Esophagus mucosa (tissue), 1 donor: ENCODE results near the gene ABCA4. TPM values are rescaled to one million over a fixed set of nuclear protein-coding genes. Genes with fewer than 3 reads are reported as not detected.

Experiments used
- ATAC-seq: fragments of 200-7000 bp; cut with Tn5 transposase; one replicate; pipeline ENCODE4 v1.9.1; 2020
- total RNA-seq: library from RNA; stranded (reverse); gene quantifications from one replicate; pipeline ENCODE4 v1.2.4, GENCODE V29; 2023
- donor health status: DM: yes; HTN: yes; CAD: no.

ABCA4 gene
- total RNA-seq, 1 donor from 2014 or later: 0.08 TPM

DNA sequence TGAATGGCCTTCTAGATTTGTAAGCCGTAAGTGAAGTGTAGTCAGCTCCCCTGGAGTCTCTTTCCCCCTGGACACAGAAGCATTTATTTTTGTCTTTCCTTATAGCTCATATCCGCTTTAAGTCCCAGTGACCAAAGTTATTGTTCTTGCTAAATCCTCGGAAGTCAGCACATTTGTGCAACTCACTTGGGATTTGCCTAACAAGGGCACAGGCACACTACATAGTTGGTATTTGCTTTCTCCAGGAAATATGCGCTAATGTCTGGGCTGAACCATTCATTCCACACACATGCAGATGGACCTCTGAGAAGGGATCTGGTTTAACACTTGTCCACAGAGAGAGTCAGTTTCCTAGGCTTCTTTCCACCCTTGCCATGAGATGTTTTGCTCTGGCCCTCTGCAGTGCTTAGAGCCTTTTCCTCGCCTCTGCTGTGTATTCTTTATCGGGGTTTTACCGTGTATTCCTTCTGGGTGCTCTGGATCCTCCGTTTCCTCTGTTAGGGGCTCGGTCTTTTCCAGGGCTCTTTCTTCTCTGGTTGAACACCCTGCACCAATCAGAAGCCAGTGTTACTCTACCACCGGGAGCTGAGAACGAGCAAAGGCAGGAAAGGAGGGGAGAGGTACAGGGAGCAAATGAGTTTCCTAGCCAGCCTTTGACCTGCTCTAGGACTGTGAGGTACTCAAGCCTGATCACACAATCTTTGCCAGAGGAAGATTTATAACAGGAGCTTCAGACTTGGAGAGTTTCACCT lies 72.4 kb downstream of the ABCA4 start:
- ATAC-seq: peak; percentile 16

DNA sequence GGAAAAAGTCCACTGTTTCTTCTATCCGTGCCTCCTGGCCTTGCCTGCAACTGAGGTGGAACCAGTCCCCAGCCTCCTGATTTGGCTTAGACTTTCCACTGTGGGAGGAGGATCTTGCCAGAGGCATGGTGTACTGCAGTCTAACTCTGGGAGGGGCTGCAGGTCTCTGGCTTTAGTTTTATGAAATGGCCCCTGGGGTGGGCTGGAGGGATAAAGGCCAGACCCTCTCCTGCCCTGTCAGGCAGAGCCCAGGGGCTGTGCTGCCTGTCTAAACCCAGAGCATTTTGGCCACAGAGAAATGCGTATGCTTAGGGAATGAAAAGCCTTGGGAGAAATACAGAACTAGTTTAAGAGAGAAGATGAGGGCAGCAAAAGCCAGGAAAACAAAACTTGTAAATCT lies 73.0 kb downstream of the ABCA4 start:
- no peak for ATAC-seq

DNA sequence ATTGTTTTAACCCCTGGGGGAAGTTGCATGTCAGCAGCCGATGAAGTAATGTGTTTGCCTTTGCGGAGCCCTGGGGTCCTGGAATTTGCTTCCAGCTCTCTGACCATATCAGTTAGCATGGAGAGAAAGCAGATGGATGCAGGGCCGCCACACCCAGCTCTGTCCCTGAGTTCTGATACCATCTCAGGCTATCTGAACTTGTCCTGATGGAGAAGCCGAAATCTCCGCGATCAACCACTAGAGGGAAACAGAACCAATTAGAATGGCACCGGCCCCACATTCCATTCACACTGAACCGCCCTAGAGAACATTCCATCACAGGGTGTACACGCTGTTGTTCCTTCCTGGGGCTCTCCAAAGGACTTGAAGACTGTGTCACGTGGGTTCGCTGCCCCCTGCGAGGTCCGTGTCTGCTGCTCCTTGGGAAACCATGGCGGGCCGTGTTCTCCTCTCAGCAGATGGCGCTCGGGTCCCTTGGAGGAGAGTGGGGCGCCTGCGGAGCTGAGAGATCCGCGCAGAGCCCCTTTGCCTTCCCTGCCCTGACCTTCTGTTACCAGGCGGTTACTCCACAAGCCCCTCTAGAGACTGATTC lies 75.4 kb downstream of the ABCA4 start:
- ATAC-seq: peak; percentile 96

DNA sequence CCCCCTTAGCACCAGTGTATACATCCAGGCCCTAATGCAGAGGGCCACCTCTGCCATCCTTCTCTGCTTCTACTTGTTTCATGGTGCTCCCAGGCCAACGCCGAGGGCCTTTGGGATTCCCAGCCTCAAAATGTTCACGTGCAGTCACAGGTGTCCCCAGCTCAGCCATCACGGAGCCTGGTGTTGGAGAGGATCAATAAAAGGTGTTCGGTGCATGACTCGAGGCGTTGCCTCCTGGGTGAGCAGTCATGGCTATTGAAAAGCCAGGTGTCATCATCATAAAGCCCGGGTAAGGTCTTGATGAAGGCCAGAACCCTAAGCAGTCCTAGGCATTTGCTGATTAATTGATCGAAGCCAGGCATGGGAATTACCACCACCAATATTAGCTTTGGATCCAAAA lies 76.1 kb downstream of the ABCA4 start:
- ATAC-seq: no peak

DNA sequence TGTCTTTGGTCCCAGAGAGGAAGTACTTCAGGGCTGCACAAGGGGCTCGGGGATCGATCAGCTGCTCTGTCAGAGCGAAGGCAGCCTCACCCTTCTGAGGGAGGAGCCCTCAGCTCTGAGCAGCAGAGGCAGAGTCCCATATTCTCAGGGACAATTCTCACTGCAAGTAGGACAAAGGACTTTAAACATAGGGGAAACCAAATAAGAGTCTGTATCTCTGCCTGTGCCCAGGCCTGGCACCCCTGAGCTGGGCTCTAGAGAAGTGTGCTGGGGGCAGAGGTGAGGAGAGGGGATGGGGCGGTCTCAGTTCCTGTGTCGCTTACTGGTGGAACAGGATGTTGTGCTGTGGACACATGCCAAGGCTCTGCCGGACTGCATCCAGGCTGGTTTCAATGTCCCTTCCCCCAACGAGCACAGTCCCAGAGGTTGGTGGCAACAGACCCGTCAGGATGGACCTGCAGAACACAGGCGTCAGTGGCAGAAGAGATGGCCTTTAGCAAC lies 76.6 kb downstream of the ABCA4 start:
- ATAC-seq: peak; percentile 16

DNA sequence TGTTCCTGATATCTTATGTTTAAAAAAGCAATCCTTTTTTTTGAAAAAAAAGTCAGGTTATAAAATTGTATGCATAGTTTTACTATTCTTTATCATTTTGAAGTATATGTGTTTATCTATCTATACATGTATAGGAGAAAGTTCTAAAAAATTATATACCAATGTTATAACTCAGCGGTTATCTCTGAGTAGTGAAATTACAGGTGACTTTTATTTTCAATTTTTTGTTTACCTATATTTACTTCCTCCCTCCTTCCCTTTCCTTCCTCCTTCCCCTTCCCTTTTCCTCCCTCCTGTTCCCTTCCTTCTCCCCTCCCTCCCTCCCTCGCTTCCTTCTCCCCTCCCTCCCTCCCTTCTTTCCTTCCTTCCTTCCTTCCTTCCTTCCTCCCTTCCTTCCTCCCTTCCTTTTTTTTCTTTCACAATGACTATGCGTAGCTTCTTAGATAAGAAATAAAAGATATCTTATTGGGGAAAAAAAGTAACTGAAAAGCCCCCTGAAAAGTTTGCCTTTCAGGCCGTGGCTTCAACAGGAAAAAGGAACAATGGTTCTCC lies 77.1 kb downstream of the ABCA4 start:
- ATAC-seq: no peak

DNA sequence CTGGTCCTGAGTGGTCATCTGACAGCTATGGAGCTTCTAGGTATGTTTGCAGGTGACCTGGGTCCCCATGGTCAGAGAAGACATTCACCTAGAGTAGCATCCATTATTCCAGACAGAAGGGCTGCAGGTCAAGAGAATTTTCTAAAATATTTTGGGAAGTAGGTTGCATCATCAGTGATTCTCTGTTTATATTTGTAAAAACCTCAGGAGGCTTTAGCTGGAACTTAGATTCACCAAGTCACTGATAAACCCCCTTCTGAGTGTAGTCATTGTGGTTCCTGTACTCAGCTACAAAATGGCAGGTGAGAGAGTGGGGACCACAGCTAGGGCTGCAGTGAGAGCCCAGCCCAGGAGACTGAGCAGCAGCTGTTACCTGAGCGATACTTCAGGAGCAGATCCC lies 78.6 kb downstream of the ABCA4 start:
- ATAC-seq: no peak

DNA sequence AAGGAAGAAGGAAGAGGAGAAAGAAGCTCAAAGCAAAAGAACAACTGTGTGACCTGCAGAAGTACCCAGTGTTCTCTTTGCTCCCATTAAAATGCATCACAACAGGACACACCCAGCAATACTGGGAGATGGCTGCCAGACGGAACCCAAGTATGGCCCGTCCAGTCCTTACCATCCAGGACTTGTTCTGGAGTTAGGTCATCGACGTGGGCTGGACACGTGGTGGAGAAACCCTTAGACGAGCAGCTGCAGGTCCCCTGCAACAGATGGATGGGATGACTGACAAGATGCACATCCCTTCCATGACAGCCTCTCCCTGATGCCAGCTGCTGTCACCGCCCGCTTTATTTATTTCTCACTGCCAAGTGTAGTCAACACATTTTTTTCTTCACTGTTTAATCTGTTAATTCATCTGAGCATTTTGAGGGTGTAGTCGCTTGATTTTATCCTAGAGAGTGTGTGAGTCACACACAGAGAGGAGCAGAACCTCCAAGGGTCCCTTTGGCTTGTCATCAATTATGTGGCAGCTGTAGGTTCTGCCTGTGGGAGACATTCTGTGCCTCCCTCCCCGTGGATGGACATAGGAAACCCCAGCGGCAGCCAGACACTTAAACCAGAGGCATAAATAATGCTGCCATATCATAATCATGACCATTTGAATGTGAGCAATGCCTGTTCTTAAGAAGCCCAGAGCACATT lies 80.9 kb downstream of the ABCA4 start:
- no peak for ATAC-seq

DNA sequence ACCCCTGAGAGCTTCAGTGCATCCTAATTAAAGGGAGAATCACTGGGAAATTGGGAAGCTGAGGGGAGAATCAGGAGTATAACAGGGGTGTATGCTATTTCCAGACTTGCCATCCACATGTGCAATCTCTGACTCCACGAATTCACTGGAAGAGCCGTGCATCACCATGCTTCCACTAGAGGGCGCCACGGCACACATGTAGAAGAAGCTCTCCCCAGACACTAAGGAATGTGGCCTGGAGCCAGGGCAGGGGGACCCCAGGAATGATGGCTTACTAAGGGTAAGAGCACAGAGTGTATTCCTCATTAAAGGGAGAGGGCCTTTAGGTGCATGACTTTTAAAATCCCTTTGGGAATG lies 81.5 kb downstream of the ABCA4 start:
- peak; percentile 49 for ATAC-seq

DNA sequence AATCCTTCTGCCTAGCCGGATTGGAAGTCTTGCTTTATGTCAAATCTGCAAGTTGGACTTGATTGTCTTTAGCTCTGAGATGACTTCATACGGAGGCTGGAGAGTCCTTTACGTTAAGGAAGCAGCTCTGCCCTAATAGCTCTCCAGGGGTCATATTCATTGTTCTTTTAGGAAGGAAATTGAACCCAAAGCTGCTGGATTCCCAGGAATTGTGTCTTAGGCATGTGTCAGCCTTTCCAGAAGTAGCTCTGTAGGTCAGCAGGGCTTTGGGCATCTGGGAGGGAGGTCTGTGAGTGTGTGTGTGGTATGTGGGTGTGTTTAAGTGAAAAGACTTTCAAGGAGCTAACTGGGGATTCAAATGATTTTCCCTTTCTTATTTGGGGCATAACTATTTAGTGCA lies 82.4 kb downstream of the ABCA4 start:
- ATAC-seq: peak; percentile 21

DNA sequence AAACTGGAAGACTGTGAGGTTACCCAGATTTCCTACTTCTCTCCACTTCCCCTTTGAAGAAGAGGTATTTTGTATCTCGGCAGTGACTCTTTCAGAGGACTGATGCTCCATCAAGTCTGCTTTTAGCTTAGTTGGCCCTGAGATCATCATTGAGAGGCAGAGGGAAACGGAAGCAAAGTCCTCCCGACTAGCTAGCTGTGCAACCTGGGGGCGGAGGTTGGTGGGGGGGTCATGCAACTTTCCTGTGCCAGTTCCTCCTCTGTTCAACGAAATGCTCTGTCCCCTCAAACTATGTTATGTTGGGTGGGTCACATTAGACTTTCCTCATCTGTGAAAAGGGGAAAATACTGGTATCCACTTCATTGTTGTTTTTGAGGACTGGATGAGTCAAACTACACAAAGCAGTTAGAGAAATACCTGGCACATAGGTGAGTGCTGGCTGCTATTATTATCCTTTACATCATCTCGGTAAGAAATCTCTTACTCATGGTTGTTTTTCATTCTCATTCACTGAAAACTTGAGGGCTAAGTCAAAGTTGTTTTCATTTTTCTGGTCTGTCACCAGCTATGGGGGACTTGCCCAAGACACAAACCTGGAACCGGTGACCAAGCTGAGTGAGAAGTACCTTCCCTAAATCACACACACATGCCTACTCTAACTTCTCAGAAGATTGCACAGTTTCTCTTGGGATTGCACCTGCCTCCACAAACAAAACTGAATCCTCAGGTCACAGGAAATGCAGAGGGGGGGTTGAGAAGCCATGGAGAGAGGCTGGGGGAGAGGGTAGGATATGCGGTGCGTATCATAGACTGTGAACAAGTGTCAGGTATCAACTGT lies 83.3 kb downstream of the ABCA4 start:
- ATAC-seq: peak; percentile 71

DNA sequence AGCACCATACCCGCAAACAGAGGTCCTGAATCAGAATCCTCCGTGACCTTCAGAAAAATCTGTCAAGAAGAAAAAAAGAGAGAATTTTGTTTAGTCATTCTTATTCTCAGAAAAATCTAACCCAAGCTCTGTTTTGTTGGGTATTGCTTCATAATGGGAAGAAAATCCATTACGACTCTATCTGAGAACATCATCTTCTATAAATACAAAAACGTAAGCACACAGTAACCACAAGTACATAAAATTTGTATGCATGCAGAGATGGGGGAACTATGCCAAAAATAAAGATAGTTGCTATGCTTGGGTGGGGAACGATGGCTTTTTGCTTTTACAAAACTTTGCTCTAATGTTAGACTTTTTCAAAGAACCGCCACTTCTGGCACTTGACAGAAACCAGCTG lies 84.2 kb downstream of the ABCA4 start:
- ATAC-seq: no peak

DNA sequence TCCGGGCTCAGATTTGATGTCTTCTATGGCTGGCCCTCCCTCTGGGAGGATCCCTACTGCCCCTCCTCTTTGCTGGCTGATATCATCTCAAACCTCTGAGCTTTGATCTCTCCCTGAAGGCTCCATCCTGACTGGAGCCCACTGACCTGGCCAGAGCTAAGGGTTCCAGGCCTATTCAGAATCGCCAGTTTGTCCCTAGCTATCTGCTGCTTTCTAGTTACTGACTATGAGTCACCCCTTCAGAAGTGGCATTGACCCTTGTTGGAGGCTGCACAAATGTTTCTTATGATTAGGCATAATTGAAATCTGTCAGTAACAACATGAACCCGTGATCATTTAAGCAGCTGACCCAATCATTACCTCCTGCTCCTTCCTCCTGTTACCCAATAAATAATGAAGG lies 87.1 kb downstream of the ABCA4 start:
- ATAC-seq: no peak

DNA sequence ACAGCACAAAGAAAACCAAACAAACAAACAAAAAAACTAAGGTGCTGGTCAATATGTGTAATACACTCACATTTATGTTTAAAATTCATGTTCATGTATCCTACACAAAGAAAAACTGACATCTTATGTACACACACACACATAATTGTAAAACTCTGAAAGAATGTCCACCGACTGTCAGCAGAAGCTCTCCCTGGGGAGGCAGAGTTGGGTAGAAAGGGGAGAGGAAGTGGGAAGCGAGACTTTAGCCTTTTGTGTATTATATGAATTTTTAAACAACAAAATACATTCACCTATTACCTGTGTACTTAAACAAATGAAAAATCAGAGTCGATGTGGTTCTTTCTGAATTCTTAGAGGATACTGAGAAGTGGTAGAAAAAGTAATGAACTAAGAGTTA lies 88.3 kb downstream of the ABCA4 start:
- ATAC-seq: no peak

DNA sequence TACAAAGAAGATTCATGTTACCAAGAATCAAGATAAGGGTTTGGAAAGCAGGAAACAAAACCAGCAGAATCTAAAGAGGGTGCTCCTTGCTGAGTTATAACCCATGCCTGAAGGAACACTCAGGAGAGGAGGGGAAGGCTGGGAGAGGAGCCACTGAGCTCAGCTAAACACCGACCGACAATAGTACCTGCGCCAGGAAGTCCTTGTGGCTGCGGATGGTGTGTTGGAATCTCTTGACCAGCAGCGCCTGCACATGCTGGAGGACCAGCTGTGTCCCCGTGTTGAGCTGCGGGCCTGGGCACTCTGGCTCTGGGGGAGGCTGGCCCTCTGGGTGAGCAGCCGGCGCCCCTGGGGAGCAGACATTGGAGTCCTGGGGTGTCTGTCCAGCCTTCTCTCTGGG lies 89.4 kb downstream of the ABCA4 start:
- no peak for ATAC-seq

DNA sequence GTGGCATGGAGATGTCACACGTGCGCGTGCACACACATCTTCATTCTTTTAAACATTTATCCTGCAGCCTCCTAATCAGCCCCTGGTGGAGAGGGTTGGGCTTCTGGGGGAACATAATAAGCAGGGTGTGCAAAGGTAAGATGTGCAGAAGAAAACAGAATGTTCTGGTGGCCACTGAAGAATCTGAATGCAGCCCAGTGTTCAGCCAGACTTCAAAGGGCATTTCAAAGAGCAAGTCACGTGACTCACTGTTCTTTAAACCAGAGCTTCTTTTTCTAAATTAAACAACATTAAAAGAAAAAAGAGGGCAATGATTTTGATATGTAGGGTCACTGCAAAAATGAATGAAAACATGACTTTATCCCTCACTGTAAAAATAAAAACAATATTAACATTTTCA lies 89.8 kb downstream of the ABCA4 start:
- no peak for ATAC-seq

DNA sequence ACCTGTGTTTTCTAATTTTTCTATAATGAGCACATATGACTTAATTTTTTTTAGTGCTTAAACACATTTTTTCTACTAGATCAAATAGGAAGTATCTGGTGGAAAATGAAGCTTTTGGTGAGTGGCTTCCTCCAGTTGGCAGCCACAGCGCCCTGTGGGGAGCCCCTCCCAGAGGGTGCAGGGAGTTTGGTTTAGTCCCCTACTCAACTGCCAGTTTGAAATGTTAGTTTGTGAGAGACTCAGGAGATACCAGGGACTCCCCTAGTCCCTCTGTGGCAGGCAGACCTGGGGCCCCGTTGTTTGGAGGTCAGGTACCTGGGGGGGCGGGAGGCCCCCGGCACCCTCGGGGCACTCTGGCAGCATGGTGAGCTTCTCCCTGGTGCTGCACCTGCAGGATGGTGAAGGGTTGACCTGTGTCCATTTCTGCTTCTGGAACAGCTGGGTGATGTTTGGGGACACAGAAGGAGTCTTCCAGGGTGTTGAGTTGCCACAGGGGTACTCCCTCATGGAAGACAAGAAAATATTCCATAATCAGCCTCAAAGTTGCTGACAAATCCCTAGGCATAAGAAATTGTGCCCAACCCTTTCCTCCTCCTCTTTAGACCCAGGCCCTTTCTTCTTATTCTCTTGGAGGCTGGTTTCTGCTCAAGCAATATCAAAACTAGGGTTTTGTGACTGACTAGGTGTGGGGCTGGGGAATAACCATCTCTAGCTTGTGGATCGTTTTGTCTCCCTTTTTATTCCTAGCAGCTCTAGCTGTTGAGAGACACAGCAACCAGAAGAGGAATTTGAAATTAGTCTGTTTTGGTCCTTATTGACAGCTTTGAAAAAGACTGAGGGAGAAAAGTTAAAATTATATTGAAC lies 91.6 kb downstream of the ABCA4 start:
- ATAC-seq: no peak

DNA sequence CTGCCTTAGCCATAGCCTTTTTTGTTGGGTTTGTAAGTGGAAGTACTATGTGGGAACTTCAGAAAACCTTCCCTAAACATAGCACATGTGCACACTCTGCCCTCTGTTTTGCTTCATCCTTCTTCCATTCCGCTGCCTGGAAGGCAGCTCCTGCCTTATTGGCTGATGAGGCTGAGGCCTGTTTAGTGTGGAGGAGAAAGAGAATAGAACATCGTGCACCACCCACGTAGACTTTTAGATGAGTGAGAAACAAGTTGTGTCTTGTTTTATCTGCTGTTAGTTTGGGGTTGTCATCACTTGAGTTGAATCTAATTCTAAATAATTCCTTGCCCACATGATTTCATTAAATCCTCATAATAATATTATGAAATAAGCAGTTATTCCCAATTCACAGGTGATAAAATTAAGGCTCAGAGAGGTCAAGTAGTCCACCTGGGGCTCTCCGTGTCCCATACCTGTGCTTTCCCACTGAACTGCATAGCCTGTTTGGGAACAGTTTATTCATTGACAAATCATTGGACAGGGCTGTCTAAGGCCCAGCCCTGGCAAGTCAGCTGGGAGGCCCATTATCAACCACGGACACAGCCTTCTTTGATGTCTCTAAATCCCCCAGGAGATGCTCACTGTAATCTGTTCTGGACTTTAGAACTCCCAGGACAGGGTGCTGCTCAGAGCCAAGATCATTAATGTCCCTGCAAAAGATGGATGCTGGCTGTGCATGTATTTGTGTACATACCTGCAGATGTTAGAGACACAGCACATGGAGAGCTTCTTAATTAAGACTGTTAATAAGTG lies 93.0 kb downstream of the ABCA4 start:
- no peak for ATAC-seq

DNA sequence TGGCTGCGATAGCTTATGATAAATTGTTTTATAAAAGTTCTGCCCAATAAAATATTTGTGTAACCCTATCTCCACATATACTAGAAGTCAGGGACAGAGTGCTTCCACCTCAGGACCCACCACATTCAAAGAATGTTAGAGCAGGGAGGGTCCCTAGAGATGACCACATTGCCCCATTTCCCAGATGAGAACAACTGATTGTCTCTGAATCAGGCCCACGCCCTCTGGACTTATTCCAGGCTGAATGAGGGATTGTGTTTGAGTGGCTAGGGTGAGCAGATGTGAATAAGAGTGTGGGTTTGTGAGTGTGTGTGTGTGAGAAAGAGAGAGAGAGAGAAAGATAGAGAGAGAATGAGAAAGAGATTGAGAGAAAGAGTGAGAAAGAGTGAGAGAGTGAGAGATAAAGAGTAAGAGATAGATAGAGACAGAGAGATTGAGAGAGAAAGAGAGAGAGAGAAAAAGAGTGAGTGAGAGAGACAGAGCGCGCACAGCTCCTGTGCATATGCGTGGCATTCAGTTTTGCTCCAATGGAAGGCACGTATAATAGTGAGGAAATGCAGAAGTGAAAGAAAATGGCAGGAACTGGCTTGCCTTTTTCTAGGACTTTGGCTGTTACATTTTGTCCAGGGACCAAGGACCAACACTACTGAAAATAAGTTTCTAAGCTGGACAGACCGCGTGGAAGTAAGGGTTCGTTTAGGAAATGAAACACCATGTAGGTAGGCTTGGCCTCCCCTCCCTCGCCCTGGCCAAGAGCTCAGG lies 94.1 kb downstream of the ABCA4 start:
- no peak for ATAC-seq
